GM18858 (cell line): ENCODE results near the gene PAQR8.

Experiments
- ATAC-seq: cut with Tn5 transposase; IDR thresholded peaks from one replicate; pipeline ENCODE4 v1.9.1; 2021; ENCODE audit not compliant: unreplicated experiment

PAQR8 gene, protein sequence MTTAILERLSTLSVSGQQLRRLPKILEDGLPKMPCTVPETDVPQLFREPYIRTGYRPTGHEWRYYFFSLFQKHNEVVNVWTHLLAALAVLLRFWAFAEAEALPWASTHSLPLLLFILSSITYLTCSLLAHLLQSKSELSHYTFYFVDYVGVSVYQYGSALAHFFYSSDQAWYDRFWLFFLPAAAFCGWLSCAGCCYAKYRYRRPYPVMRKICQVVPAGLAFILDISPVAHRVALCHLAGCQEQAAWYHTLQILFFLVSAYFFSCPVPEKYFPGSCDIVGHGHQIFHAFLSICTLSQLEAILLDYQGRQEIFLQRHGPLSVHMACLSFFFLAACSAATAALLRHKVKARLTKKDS

DNA sequence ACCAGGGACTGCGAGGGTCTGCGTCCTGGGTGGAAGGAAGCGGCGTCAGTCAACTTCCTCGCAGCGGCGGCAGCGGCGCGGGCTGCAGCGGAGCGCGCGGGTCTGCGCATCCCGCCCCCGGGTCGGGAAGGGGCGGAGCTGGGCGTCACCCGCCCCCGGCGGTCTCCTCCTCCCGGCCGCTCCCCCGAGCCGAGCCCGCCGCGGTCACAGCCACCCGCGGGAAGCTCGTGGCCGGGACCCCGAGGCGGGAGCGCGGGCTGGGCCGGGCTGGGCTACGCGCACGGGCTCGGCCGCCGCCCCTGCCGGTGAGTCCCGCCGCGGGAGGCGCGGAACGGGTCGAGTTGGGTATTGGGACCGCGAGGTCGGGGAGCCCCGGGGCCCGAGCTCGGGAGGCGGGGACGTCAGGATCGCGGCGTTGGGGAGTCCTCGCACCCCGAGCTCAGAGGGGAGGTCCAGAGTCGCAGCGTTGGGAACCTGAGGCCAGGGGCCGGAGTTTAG is at the start of gene PAQR8:
PAQR8 (plus strand) TSS at position 207 of the 498 bp plus-strand sequence. CDS start 41,063 bp downstream, outside the sequence.
- peak; percentile 74 for ATAC-seq

DNA sequence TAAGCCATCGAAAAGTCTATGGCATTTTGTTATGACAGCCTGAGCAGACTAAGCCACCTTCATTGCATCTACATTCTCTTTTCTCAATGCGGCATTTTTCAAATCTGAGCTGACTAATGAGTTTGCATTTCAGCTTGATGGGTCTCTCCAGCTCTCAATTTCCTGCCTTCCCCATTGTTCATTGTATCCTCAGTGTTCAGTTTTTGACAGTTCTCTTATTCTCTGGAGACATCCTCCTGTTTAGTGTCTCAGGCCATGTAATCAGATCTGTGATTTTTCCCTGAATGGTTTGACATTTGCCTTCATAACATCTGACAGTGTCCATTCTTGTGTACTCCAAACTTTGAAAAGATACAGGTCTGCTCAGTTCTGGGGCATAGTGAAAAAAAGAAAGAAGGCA is 49.5 kb upstream of the PAQR8 start:
- no peak for ATAC-seq

DNA sequence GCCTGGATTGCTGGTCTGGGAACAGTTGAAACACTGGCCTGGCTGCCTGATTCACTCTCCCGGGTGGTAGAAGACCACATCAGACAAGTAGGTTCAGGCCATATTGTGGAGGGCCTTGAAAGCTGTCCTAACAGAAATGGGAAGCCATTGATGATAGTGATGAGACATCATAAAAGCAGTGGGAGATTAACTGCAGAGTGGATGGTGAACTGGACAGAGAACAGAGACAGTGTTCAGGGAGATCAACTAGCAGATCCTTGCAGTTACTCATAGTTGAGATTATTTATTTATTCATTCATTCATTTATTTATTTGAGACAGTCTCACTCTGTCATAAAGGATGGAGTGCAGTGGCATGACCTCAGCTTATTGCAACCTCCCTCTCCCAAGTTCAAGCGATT is 47.2 kb upstream of the PAQR8 start:
- no peak for ATAC-seq

DNA sequence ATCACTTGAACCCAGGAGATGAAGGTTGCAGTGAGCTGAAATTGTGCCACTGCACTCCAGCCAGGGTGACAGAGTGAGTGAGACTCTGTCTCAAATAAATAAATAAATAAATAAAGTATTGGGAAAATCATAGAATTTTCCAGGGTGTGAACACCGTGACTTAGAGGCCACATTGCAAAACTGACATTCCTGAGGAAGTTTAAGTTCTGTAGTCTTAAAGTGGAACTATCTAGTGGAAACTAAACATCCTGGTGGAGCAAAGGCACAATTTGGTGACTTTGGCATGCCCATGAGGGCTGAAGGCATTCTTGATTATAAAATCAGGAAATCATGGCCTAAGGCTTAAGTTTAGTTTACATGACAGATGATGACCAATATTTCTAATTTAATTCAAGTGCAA is 44.7 kb upstream of the PAQR8 start:
- ATAC-seq: no peak

DNA sequence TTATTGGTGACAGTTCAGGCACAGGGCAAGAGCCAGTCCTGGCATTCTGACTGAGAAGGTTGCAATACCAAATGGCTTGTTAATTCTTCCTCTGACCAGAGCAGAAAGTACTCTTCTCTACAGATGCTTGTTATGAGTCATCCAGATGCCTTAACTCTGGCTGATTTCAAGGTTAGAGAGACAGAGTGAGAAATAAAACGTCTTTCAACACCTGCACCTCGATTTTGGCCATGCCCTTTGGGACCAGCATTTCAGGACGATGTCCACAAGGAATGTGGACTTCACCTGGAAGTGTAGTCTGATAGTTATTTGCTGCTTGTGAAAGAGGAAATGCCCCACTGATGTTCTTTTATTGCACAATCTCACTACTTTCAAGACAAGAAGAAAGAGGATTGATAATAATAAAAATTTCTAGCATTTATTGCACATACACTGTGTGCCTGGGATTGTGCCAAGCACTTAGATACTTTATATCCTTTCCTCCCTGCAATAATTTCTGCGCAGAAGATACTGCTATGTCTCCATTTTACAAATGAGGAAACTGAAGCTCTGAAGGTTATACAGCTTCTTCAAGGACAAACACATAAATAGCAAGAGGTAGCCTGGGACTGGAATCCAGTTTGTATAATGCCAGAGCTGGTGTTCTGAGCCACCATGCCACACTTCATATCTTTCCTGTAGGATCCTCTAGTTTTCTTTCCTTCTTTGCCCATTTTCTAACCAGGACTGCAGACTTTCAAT is 43.9 kb upstream of the PAQR8 start:
- ATAC-seq: peak; percentile 100

DNA sequence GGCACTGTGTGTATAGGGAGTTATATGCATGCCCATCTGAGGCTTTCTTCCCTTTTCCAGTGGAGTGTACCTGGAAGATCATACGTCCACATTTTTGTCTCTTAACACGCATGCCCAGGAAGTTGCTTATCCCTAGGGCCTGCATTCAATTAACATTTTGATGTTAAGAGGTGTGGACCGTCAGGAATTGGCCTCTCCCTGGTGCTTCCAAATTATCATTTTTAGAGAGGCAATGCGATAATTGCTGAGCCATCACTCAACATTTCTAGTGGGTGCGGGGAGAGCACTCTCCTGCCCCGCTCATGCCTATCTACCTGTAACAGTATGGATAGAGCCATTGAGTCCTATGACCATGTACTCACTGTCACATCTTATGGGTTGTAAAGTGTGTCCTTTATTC is 37.8 kb upstream of the PAQR8 start:
- no peak for ATAC-seq

DNA sequence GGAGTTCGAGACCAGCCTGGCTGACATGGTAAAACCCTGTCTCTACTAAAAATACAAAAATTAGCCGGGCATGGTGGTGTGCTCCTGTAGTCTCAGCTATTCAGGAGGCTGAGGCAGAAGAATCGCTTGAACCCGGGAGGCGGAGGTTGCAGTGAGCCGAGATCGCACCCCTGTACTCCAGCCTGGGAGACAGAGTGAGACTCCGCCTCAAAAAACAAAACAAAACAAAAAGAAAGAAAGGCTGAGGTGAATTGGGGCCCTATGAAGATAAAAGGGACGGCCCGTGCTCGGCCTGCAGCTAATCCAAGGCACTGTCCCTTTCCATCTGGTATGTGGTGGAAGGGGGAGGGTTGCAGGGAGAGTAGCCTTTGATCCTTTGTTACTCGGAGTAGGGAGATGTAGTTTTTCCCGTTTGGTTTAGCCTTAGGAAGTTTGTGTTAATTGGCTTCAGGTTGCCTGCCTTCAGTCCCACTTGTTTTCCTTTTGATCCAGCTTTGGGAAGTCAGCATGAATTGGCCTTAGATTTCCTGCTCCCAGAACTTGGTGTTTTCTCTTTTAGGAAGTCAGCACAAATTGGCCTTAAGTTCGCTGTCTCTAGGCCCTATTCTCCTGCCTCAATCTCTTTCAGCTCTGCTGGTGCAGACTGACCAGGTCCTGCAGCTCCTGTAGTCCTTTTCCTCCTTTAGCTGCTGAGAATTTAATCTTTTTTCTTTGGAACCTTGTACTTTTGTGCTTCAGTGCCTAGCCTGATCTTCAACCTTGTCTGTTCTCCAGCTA is 36.1 kb upstream of the PAQR8 start:
- no peak for ATAC-seq

DNA sequence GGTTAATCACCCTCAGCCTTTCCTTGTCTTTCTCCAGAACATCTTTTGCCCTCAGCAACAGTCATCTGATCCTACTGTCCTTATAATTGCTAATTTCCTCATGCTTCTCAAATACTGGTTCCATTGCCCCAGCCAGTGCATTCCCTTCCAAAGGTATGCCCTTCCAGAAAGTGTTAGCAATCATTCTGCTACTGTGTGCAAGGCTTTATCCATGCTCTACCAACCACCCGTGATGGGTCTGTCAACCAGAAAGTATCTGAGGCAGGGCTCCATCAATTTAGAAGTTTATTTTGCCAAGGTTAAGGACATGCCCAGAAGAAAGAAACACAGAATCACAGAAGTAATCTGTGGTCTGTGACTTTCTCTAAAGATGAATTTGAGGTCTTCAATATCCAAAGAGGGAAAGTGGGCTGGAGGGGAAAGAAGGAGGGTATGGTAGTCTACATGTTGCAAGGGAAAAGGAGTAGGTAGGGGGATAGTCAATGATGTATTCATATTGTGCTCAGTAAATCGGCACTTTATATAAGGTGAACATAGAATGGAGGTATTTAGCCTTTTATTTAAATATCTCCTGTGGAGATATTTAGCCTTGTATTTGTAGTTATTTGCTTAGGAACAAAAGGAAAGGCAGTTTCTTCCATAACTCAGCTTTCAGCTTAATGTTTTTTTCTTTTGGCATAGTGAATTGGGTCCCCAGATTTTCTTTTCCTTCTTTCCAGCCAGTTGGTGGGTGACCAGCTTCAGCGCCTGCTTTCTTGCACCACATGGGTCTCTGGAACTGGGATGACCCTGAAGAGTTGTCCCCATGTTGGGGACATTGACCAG is 35.2 kb upstream of the PAQR8 start:
- ATAC-seq: no peak

DNA sequence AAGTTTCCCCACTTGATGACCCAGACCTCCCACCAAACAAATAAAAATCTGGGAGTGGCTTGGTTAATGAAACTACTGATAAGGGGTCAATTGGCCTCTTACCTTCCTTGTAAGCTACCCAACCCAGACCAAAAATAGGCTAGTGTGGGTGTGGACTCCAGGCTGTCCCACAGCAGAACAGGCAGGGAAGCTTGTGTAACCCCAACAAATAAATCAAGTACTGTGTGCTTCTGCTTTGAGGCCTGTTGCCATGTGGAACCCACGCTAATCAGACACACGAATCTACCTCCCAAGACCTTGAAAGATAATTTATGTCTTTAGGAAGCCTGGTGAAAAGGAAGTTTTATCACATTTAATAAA is 33.7 kb upstream of the PAQR8 start:
- no peak for ATAC-seq

DNA sequence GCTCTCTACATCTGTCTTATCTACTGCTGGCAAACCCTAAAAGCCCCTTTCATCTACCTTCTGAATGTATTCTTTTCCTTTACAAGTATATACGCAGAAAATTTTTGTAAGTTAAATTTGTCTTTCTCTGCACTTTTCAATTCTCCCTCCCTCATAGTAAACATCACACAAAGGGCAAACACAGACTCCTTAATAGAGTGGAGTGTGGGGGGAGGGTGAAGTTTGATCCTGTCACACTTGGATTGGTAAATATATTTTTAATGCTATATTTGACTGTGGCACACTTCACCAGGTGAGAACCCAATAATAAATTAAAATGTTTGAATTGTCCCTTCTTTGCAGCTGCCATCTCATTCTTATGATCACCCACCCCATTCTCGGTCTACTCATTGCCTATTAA is 33.2 kb upstream of the PAQR8 start:
- no peak for ATAC-seq

DNA sequence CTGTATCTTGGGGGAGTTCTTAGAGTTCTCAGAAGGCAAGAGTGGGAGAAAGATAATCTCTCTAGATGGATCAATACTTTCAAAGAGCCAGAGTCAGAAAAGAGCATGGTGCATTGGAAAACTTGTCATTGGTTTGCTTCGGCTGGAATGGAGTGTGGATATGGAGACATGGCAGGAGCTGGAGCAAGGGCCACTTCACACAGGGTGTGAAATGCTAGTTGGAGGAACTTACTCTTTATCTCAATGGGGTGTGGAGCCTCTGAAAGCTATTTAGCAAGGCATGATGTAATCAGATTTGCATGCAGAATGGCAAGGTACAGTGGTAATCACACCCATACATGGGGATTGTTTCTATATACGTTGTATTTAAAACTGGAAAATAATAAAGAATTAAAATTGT is 31.5 kb upstream of the PAQR8 start:
- no peak for ATAC-seq

DNA sequence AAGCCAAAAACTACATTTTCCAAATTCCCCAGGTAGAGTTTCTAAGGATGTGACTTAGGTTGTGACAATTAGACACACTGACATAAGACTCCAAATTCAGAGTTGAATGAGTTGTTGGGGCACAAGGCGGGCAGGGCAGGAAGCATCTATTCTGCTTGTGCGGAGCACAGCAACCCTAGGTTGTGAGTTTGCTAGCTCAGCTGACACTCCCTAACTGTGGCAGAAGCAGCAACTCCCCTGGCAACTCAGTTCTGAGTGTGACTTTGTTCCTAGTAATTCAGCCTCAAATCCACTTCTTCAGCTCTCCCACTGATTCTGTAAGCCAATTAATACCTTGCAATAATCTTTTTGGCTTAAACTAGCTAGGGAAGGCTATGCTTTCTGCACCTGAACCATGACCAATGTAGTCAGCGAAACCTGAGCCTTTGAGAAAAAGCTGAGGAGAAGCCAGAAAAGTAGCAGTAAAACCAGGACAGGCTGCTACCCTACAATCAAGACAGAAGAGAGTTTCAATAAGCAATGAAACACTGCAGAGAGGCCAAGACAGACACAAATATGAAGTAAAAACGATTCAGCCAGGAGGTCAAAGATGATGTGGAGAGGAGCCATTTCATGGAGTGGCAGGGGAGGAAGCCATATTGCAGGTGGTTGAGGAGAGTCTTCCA is 30.0 kb upstream of the PAQR8 start:
- ATAC-seq: no peak

DNA sequence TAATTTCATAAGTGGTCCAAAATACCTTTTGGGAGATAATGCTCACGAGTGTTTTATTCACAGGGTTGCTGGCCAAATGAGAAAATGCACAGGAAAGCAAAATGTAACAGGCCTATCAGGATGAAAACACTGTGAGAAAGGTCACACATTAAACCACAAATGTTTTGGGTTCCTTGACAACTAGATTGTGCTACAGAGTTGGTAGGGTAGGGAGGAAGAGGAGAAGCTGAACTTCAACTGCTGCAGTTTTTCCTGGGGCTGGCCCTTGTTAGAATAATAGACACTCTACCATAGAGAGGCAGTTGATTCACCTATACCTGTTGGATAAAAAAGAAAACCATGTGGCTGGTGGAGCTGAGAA is 28.1 kb upstream of the PAQR8 start:
- ATAC-seq: no peak

DNA sequence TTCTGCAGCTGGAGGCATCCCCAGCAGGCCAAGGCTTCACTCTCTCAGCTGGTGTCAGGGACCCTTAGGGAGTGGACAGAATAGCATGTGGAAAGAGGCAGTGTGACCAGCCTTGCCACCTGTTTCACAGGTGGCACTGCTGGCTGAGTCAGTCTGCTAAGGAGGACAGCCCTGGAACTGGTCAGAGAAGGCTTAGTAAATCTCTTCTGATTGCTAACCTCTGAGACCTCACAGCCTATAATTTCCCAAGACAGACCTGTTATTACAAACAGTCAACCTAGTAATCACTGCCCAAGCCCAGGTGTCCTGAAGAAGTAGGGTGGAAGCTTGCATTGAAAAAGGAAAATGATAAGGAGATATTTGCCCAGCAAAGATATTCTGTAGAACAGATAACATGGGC is 26.4 kb upstream of the PAQR8 start:
- no peak for ATAC-seq

DNA sequence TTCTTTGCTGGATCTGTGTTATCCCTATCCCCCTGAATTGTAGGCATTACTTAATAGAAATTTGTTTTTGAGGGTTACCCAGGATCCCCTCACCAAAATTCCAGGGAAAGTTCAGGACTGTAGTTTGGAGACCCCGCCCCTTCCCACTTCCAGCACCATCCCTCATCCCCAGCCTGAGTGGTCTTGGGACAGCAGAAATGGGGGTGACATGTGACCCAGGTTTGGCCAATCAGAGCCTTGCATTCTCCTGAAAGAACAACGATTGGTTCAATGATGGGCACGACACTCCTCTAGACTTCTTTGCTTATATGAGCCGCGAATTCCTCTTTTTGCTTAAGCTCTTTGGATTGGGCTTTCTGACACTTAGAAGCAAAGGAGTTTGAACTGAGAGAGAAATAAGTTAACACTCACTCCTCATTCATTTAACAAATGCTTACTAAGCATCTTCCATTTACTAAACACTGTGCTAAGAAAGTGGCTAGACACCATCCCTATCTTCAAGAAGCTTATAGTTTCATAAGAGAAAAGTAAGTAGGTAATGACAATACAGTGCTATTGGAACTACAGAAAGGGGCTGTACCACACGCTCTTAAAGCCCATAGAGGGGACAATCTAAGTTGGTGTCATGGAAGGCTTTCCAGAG is 24.9 kb upstream of the PAQR8 start:
- peak; percentile 16 for ATAC-seq

DNA sequence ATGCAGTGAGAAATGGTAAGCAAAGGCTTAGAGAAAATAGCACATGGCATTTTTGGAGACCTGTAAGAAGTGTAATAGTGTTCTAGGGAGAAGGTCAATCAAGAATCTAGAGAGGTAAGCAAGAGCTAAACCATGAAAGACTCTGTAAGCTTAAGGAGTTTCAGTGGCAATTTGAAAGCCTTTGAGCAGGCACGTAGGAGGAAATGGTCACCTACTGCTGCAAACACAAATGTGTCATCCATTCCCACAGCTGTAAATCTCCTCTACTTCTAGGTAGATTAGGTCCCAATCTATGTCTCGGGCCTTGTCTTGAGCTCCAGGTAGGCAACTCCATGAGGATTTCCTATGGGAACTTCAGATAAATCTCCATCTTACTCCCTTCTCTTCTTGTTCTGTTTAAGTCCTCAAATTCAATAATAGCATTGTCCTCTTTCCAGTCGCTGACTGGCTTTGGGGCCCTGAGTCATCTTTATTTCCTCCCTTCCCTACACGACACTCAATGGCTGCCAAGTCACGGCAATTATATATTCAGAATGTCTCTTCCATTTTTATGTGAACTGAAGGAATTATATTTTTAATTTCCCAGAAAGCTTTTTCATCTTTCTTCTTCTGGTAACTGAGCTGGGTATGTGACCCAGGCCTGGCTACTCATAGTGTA is 24.2 kb upstream of the PAQR8 start:
- ATAC-seq: peak; percentile 64

DNA sequence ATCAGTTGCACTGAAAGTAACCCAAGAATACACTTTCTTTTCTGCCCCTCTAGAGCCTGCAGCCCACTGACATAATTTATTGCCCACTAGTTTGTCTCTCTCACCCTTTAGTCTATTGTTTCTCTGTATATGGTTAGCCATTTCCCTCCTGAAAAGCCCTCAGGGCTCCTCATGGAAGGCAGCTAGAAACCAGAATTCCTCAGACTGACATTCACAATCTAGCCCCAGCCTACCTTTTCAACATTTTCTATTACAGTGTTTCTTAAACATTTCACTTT is 21.4 kb upstream of the PAQR8 start:
- ATAC-seq: no peak

DNA sequence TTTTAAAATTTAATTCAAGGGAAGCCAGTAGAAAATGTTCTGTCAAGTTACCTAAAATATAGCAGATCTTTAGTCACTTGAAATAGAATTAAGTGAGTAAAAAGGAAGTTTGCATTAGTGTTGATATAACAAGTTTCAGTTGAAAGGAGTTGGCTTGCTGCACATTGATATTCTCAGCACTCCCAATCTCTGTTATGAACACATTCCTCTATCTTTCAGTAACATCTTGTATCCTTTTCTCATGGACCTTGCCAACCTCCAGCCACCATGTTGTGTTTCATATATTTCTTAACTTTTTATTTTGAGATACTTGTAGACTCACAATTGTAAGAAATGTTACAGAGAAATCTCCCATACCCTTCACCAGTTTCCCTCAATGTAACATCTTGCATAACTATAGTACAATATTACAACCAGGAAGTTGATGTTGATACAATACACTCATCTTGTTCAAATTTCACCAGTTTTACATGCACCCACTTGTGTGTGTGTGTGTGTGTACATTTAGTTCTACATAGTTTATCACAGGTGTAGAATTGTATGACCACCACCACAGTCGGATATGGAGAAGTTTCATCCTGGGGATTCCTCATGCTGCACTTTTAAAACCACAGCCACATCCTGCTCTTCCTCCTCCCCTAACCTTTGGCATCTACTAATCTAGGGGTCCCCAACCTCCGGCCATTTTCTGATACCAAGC is 20.2 kb upstream of the PAQR8 start:
- ATAC-seq: no peak

DNA sequence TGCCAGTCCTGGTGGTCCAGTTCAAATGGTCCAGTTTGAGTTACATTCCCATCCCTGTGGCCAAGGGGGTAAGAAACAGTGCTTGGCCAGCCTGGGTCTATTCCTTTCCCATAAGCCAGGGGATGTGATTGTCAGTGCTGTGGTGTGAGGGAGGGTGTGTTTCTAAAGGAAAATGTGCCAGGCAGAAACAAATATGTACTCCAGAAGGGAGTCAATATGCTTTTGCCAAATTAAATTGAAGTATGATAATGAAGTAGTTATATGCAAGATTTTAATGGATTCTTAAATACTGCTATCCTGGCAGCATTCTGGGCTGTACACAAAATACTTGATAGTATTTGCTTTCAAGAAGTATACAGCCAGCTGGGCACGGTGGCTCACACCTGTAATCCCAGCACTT is 16.6 kb upstream of the PAQR8 start:
- ATAC-seq: no peak
